NOMO-1 treated with dmso at 0.1 percent for 144 hours (cell line): ENCODE data around the gene CLTCL1.
"Not testable (repeated sequence)": the region's sequence is repeated elsewhere in the genome, so short reads cannot be mapped to it uniquely, and the experiment has no call there.

ENCODE experiments used
- DNase-seq: peaks from one replicate; lab custom pipeline; 2025; ENCODE audit not compliant: unreplicated experiment; lab: John Stamatoyannopoulos, UW

CLTCL1 gene

GRCh38 chr22:19256362-19256761 is 35.2 kb downstream of the CLTCL1 start:
- not testable (repeated sequence) for DNase-seq

- DNase-seq = no peak
Measured at GRCh38 chr22:19253143-19253542, 38.4 kb downstream of the CLTCL1 start.

- no peak for DNase-seq
Measured at GRCh38 chr22:19244600-19245352, 46.7 kb downstream of the CLTCL1 start.

- DNase-seq = peak; percentile 57
Measured at GRCh38 chr22:19242699-19243098, 48.8 kb downstream of the CLTCL1 start.

GRCh38 chr22:19241593-19241906 is 50.0 kb downstream of the CLTCL1 start:
- no peak for DNase-seq

- peak; percentile 67 for DNase-seq
Measured at GRCh38 chr22:19240813-19241592, 50.5 kb downstream of the CLTCL1 start.

- no peak for DNase-seq
Measured at GRCh38 chr22:19239464-19239863, 52.1 kb downstream of the CLTCL1 start.

GRCh38 chr22:19238900-19239299 is 52.6 kb downstream of the CLTCL1 start:
- DNase-seq = no peak

GRCh38 chr22:19235874-19236273 is 55.6 kb downstream of the CLTCL1 start:
- no peak for DNase-seq

- no peak for DNase-seq
Measured at GRCh38 chr22:19234126-19234896, 57.2 kb downstream of the CLTCL1 start.

- no peak for DNase-seq
Measured at GRCh38 chr22:19233189-19233661, 58.3 kb downstream of the CLTCL1 start.

- no peak for DNase-seq
Measured at GRCh38 chr22:19232623-19233022, 58.9 kb downstream of the CLTCL1 start.

- no peak for DNase-seq
Measured at GRCh38 chr22:19231986-19232385, 59.5 kb downstream of the CLTCL1 start.

- no peak for DNase-seq
Measured at GRCh38 chr22:19229600-19229999, 61.9 kb downstream of the CLTCL1 start.

- no peak for DNase-seq
Measured at GRCh38 chr22:19228179-19228578, 63.3 kb downstream of the CLTCL1 start.

GRCh38 chr22:19226428-19226827 is 65.1 kb downstream of the CLTCL1 start:
- no peak for DNase-seq

- no peak for DNase-seq
Measured at GRCh38 chr22:19225560-19225959, 66.0 kb downstream of the CLTCL1 start.

GRCh38 chr22:19224985-19225384 is 66.5 kb downstream of the CLTCL1 start:
- no peak for DNase-seq

- DNase-seq = no peak
Measured at GRCh38 chr22:19224557-19224956, 67.0 kb downstream of the CLTCL1 start.

GRCh38 chr22:19223617-19224016 is 67.9 kb downstream of the CLTCL1 start:
- no peak for DNase-seq

GRCh38 chr22:19223110-19223509 is 68.4 kb downstream of the CLTCL1 start:
- no peak for DNase-seq
